Endothelial cell of umbilical vein (primary cell): ENCODE results near the gene RLF. TPM values are rescaled to one million over a fixed set of nuclear protein-coding genes. Genes with fewer than 3 reads are reported as not detected.

Experiments used
- BruUV-seq: library from RNA; stranded (reverse); fragments of 400-500 nt; replicated peaks from 2 replicates; lab custom pipeline; 2021; lab: Mats Ljungman, UMichigan
- CTCF ChIA-PET: fragments of 300-600, 350-600 bp; sonication (Branson Sonifier 250); formaldehyde crosslinking; loops from one replicate; lab custom pipeline; 2021; ENCODE audit warnings: antibody characterized with exemption, inconsistent platforms; lab: Charles Lee
- POLR2A ChIA-PET: fragments of 300-600, 350-600 bp; sonication (Branson Sonifier 250); formaldehyde crosslinking; loops from one replicate; lab custom pipeline; 2021; ENCODE audit warnings: antibody characterized with exemption, inconsistent platforms; lab: Charles Lee
- DNase-seq: peaks from one replicate; pipeline ENCODE4 v3.0.0-alpha.2; 2011; ENCODE audit warnings: low read depth, low spot score
- FAIRE-seq: peaks from 2 replicates; lab custom pipeline; 2011; peaks lifted over from hg19 to GRCh38; lab: Jason Lieb, UNC
- H2AFZ ChIP-seq: 2 replicates; pipeline ENCODE4 v1.6.0; 2012; ENCODE audit warnings: low read depth, low read length, control low read depth, inconsistent platforms
- H3K27ac ChIP-seq: 2 replicates; pipeline ENCODE4 v1.5.1; 2011; ENCODE audit warnings: low read depth, mild to moderate bottlenecking, control low read depth, low read length, moderate library complexity; ENCODE audit not compliant: insufficient read depth
- H3K27me3 ChIP-seq, 2 experiments: 2 replicates each; pipeline versions ENCODE4 v1.6.0 to v1.6.1; 2011; ENCODE audit warnings: low read length in 2 of 2, mixed read lengths in 1 of 2; ENCODE audit not compliant: control insufficient read depth in 2 of 2, insufficient read depth in 2 of 2
- H3K36me3 ChIP-seq, 2 experiments: 2 replicates in 1 of 2; 3 replicates in 1 of 2; pipeline ENCODE4 v1.5.1; 2011; ENCODE audit warnings: low read length in 2 of 2, mild to moderate bottlenecking in 1 of 2, moderate library complexity in 1 of 2; ENCODE audit not compliant: control insufficient read depth in 2 of 2, insufficient read depth in 2 of 2; ENCODE audit errors: extremely low read depth in 1 of 2
- H3K4me1 ChIP-seq: 3 replicates; pipeline ENCODE4 v1.5.1; 2011; ENCODE audit warnings: mild to moderate bottlenecking, low read length; ENCODE audit not compliant: control insufficient read depth, insufficient read depth; ENCODE audit errors: extremely low read depth
- H3K4me2 ChIP-seq: 2 replicates; pipeline ENCODE4 v1.6.1; 2011; ENCODE audit warnings: low read length, control low read depth, mixed read lengths; ENCODE audit not compliant: insufficient read depth
- H3K4me3 ChIP-seq, 3 experiments: fragments of 200-600 bp in 1 of 3; sonication (generic), shearing (Covaris generic) in 1 of 3; replicated peaks in 1 of 3; 2 replicates each; pipeline ENCODE4 v1.5.1; 2011 to 2016; ENCODE audit warnings: control low read depth in 3 of 3, low read length in 3 of 3, mild to moderate bottlenecking in 2 of 3, inconsistent platforms in 1 of 3, low read depth in 1 of 3, moderate library complexity in 1 of 3; ENCODE audit not compliant: insufficient read depth in 1 of 3
- H3K79me2 ChIP-seq: 2 replicates; pipeline ENCODE4 v1.6.0; 2012; ENCODE audit warnings: low read length, inconsistent platforms; ENCODE audit not compliant: control insufficient read depth, insufficient read depth
- H3K9ac ChIP-seq: replicated peaks from 2 replicates; pipeline ENCODE3; 2011; ENCODE audit warnings: low read length, control low read depth; ENCODE audit not compliant: insufficient read depth; ENCODE audit errors: extremely low read depth
- H3K9me1 ChIP-seq: replicated peaks from 3 replicates; pipeline ENCODE4 v1.6.0; 2011; ENCODE audit warnings: mild to moderate bottlenecking, low read length; ENCODE audit not compliant: control insufficient read depth, insufficient read depth; ENCODE audit errors: extremely low read depth
- H3K9me3 ChIP-seq: replicated peaks from 2 replicates; pipeline ENCODE4 v1.5.1; 2012; ENCODE audit warnings: low read length, inconsistent platforms; ENCODE audit not compliant: control insufficient read depth, insufficient read depth
- H4K20me1 ChIP-seq: replicated peaks from 2 replicates; pipeline ENCODE3; 2011; ENCODE audit warnings: mild to moderate bottlenecking, low read length; ENCODE audit not compliant: control insufficient read depth, insufficient read depth; ENCODE audit errors: extremely low read depth
- CTCF ChIP-seq, 2 donors: IDR thresholded peaks; 1 replicate in 1 of 2; 2 replicates in 1 of 2; pipeline ENCODE4 v1.5.1; 2011; ENCODE audit warnings: low read length in 2 of 2, mild to moderate bottlenecking in 2 of 2, moderate library complexity in 2 of 2, control low read depth in 1 of 2, inconsistent platforms in 1 of 2, low read depth in 1 of 2; ENCODE audit not compliant: insufficient read depth in 1 of 2; ENCODE audit errors: extremely low read depth in 1 of 2
- EZH2 ChIP-seq: IDR thresholded peaks from 2 replicates; pipeline ENCODE4 v1.6.1; 2012; ENCODE audit warnings: borderline replicate concordance, low read depth, mild to moderate bottlenecking, moderate library complexity, low read length, inconsistent platforms; ENCODE audit not compliant: severe bottlenecking
- FOS ChIP-seq: IDR thresholded peaks from 2 replicates; pipeline ENCODE4 v1.6.1; 2011; ENCODE audit warnings: mild to moderate bottlenecking, low read length, moderate library complexity, borderline replicate concordance; ENCODE audit not compliant: insufficient read depth
- GATA2 ChIP-seq: IDR thresholded peaks from 2 replicates; pipeline ENCODE4 v1.7.0; 2011; ENCODE audit warnings: low read depth, mild to moderate bottlenecking, moderate library complexity, mixed read lengths, low read length; ENCODE audit not compliant: insufficient read length, insufficient read depth
- JUN ChIP-seq: IDR thresholded peaks from 2 replicates; pipeline ENCODE4 v1.6.1; 2011; ENCODE audit warnings: borderline replicate concordance, low read depth; ENCODE audit not compliant: insufficient read length, insufficient read depth
- MYC ChIP-seq: IDR thresholded peaks from one replicate; pipeline ENCODE4 v1.6.1; 2011; ENCODE audit warnings: mild to moderate bottlenecking, low read depth, low read length
- POLR2A ChIP-seq: IDR thresholded peaks from 2 replicates; pipeline ENCODE4 v1.6.1; 2012; ENCODE audit warnings: low read depth, mild to moderate bottlenecking, control low read depth, low read length
- POLR2AphosphoS5 ChIP-seq: IDR thresholded peaks from 2 replicates; pipeline ENCODE4 v1.6.1; 2012; ENCODE audit warnings: low read depth, mild to moderate bottlenecking, control low read depth, low read length, moderate library complexity; ENCODE audit not compliant: insufficient read depth
- dilution Hi-C: fragments of 300-500 bp; cut with MboI; formaldehyde crosslinking; loops from one replicate; pipeline ENCODE4 v1.15.0; 2019; ENCODE audit warnings: low sequenced_read_pairs; ENCODE audit not compliant: extremely low pct_ligation_motif_present
- intact Hi-C: fragments of 100-400 bp; cut with micrococcal nuclease; formaldehyde crosslinking; loops from one replicate; pipeline ENCODE4 v1.10.0; 2022
- polyA plus RNA-seq, 4 experiments: library from polyadenylated mRNA; depleted of rRNA in 3 of 4; stranded (reverse) in 3 of 4; unstranded in 1 of 4; fragments of >200 nt; gene quantifications; 2 replicates each; pipeline versions ENCODE4 v1.2.1 to v1.2.3, GENCODE V29; 2011 to 2012; ENCODE audit warnings: missing spikeins in 1 of 4
- total RNA-seq: library from RNA; stranded (reverse); gene quantifications from 2 replicates; pipeline ENCODE4 v1.2.3, GENCODE V29; 2021

RLF gene
- total and polyA plus RNA-seq, 2 donors (not counting 3 experiments of a cell fraction or from before 2014, with no cell fraction given), result 2.7 to 9.4 TPM

GRCh38 chr1:40114400-40114799 is 46.8 kb upstream of the RLF start:
- ChIA-PET POLR2A (no interaction called here), CTCF (no interaction called here)
- dilution Hi-C loops, result no loop called here
- no TSS peak for BruUV-seq
- H3K4me2 ChIP-seq, result no peak overlapping the region
- H4K20me1 ChIP-seq, result no peaks in the 10 kb centered on the region
- TF ChIP-seq GATA2 (no peak), CTCF (IDR thresholded peaks at IDR 0.05; ENCODE audit: extremely low read depth in 1 of 2, insufficient read depth in 1 of 2, low read depth in 1 of 2, low read length in 2 of 2) (no peak), JUN (no peak), FOS (no peak), MYC (no peak), EZH2 (no peak), POLR2A (no peak), POLR2AphosphoS5 (no peak)
- no peak for FAIRE-seq
- no peaks in the 10 kb centered on the region for H3K9me3 ChIP-seq
- no peak overlapping the region for H2AFZ ChIP-seq
- intact Hi-C loops, result no loop called here
- H3K9ac ChIP-seq, result no peak overlapping the region
- H3K79me2 ChIP-seq, result no peaks in the 10 kb centered on the region
- peaks cover 12 to 15% of the 10 kb centered on the region in 2 experiments for H3K27me3 ChIP-seq
- no peaks in the 10 kb centered on the region for H3K9me1 ChIP-seq
- no peak for DNase-seq
- no peaks in the 10 kb centered on the region for H3K4me1 ChIP-seq
- H3K36me3 ChIP-seq, result no peaks in the 10 kb centered on the region
- H3K4me3 ChIP-seq, result no peak overlapping the region
- no peak overlapping the region for H3K27ac ChIP-seq
